Measurements from ENCODE around the gene SYT13.

The SYT13 gene

DNA sequence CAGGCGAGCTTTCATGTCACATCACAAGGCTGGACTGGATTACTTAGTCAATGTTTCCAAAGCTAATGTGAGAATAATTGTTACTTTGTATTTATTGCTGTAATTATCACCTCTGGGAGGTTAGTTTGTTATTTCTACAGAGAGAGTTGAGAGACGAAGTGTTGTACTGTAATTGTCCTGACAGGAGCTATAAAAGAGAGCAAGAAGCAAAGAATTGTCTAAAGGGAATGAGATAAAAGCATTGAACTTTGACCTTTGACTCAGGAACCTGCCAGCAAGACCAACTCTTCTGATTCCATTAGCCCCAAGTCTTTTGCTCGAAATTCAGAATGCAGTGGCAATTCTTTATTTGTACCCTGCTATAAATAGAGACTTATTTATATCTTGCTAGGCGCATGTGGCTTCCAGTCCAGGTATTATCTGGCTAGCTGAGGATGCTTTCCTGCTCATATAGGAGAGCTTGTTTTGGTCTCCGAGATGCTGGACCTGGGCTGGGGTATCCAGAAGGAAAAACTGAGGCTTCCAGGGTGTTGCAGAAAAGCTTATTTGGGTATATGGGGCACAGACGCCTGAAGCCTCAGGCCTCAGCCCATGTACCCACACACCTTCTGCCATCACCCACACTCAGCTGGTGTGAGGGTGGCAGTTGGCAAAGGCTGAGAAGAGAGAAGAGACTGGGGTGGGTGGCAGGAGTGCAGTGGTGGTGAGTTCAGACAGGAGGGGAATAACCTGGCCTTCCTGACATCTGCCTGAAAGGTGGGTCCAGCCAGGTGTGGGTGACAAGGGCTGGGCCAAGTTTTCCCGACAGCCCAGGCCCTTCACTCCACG is 40.7 kb downstream of the SYT13 start:
- no peak for DNase-seq

- no peak for DNase-seq
Measured at GRCh38 chr11:45243967-45244366, 42.2 kb downstream of the SYT13 start.

DNA sequence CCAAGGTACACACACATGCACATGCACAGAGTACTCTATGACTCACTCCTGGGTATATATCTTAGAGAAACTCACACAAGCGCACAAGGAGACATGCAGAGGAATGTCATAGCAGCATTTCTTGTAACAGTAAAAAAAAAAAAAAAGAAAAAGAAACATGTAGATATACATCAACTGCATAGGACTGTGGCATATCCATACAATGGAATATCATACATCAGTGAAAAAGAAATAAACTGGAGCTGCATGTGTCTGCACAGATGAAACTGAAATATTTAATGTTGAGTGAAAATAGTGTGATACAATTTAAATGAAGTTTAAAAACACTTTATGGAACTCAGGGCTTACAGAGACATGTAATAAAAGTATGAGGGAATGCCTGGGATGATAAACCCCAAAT is 46.4 kb downstream of the SYT13 start:
- DNase-seq, result no peak

- no peak for DNase-seq
Measured at GRCh38 chr11:45238724-45239123, 47.4 kb downstream of the SYT13 start.

GRCh38 chr11:45237711-45238315 is 48.3 kb downstream of the SYT13 start:
- no peak for DNase-seq

DNA sequence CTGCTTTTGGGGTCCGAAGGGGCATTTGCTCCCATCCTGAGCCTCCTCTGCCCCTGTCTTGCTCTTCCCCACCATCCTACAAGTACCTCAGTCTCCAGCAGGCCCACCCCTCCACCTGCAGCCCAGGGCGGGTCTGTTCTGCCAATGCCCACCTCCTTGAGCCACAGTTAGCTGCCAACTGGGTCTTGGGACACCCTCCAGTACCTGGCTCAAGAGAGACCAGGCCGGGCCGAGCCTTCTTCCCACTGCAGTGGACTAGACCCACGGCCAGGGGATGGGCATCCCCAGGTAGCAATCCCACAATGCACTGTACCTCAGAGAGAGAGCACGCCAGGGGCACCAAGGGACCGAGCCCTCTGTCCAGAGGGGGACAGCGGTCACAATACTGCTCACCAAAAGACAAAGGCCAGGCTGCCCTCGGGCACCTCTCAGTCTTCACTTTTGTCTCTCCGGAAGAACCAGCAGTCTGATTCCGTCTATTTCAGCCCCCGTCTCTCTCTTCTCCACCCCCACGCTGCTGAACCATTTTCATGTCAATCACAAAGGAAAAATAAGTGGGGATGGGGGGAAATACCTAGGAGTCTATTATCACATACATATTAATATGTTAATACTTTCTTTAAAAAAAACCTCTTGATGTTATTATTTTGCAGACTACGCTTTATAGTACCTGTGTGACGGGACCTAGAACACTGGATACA is 51.7 kb downstream of the SYT13 start:
- no peak for DNase-seq

DNA sequence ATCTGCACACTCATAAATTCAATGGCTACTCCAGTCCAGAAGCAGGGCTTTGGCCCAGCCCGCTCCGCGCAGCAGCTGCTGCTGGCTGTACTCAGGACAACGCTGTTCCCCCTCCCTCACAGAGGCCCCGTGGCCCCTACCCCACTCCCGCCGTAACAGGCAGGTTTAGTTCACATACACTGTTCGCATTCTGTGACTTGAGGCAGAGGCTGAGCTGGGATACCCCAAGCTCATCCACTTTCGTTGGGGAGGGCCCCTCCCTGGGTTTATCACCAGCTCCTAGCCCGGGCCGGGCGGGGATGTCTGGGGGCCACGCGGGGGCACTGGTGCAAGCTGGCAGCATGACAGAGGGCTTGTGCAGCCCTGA is 52.4 kb downstream of the SYT13 start:
- DNase-seq, result no peak

DNA sequence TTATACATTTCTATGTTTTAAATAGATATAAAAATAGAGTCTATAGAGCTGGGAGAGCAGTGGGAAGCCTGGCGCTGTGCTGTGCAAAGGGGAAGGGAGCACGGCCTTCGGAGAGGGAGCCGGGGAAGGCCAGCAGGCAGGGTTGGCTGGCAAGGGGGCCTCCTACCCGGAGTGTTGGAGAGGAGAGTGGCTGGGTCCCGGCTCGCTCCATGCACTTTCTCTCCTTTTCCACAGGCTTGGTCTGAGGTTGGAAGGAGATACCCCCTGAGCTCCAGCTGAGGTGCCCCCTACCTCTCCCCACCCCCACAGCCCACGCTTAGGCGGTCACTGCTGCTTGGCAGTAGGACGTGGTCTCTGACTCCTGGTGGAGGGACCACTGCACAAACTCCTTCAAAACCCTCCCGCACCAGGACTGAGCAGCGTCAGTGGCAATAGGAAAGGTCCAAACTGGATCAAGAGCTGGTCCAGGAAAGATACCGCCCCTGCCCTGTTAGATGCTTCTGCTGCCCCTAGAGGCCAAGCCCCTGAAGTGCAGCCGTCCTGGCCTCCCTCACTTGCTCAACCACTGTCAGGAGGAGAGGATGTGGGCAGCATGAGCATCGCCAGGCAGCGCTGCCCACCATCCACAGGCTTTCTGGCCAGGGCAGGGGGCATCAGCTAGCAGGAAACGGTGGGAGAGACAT is 52.9 kb downstream of the SYT13 start:
- DNase-seq, result peak; percentile 71

- no peak for DNase-seq
Measured at GRCh38 chr11:45232341-45233080, 53.6 kb downstream of the SYT13 start.

DNA sequence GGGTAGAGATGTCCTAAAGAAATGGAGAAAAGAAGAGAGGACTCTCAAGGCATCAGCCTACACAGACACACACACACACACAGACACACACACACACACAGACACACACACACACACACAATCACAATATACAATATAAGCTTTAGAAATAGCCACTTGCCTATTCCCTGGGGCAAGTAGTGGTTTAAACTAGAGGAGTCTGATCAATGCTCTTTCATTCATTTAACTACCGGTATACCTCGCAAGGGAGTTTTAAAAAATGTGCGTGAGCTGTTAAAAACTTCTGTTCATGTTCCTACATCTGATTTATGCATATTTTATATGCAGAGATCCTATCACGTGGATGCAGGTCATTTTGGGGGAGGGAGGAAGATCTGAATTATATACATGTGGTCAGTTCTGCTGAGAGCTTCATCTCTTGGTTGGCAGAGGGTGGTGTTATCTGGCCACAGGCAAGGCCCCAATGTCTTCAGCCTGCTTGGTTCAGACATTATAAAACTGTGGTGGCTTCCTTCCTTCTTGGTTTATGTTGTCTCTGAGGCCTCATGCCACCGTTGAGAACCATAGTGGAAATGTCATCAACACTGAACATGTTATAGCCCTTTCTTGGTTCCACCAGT is 56.6 kb downstream of the SYT13 start:
- no peak for DNase-seq

DNA sequence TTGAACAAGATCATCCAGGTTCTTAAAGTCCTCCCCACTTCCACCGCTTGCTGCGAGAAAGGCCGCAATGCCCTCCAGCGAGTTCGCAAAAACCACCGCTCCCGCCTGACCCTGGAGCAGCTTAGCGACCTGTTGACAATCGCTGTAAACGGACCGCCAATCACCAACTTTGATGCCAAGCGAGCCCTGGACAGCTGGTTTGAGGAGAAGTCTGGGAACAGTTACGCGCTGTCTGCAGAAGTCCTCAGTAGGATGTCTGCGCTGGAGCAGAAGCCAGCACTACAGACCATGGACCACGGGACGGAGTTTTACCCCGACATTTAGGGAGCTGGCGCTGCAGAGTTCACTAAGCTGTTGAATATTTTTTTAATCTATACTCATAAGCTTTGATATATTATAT is 58.3 kb downstream of the SYT13 start:
- DNase-seq, result no peak

DNA sequence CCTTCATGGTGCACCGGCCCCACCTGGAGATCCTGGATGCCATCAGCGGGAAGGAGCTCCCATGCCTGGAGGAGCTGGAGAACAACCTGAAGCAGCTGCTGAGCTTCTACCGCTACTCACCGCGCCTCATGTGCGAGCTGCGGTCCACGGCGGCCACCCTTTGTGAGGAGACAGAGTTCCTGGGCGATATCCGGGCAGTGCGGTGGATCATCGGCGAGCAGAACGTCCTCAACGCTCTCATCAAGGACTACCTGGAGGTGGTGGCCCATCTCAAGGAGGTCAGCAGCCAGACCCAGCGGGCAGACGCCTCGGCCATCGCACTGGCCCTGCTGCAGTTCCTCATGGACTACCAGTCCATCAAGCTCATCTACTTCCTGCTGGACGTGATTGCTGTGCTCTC is 59.2 kb downstream of the SYT13 start:
- no peak for DNase-seq

DNA sequence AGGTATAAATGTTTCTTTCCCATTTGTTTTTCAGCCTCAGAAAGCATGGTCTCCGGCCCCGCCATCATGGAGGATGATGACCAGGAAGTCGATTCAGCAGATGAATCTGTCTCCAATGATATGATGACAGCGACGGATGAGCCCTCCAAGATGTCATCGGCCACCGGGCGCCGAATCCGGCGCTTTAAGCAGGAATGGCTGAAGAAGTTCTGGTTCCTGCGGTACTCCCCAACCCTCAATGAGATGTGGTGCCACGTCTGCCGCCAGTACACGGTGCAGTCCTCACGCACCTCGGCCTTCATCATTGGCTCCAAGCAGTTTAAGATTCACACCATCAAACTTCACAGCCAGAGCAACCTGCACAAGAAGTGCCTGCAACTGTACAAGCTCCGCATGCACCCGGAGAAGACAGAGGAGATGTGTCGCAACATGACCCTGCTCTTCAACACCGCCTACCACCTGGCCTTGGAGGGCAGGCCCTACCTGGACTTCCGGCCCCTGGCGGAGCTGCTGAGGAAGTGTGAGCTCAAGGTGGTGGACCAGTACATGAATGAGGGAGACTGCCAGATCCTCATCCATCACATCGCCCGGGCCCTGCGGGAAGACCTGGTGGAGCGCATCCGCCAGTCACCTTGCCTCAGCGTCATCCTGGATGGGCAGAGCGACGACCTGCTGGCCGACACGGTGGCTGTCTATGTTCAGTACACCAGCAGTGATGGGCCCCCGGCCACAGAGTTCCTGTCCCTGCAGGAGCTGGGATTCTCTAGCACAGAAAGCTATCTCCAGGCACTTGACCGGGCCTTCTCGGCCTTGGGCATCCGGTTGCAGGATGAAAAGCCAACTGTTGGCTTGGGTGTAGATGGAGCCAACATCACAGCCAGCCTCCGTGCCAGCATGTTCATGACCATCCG is 59.9 kb downstream of the SYT13 start:
- DNase-seq, result no peak

DNA sequence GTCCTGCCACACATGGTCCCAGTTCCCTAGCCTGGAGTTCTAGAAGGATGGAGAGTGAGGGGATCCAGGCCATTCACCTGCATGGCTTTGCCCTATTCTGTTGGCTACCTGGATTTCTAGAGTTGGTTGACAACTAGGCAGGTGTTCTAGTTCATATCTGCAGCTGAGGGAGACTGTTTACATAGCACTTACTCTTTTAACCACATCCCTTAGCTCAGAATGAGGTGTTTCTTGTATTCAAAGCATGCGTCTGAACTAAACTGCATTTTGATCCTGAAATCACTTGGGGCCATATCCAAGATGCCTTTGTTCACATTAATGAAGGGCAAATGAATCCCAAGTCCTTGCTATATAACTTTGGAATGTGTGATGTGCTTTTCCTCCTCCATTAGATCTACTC is 60.9 kb downstream of the SYT13 start:
- no peak for DNase-seq

DNA sequence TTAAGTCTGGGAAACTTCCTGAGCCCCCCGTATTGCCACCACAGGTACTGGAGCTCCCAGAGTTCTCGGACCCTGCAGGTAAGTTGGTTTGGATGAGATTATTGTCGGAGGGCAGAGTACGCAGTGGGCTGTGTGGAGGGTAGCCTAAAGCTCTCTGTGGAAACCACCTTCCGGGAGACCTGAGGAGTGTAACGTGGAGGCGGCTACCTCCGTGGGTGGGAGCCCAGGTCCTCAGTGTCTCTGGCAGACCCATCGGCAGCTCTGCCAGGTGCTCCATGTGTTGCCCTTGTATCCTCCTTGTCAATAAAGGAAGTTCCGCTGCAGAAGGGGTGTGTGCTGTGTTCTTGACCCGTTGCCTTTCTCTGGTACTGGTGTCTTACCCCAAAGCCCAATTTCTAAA is 61.4 kb downstream of the SYT13 start:
- no peak for DNase-seq

DNA sequence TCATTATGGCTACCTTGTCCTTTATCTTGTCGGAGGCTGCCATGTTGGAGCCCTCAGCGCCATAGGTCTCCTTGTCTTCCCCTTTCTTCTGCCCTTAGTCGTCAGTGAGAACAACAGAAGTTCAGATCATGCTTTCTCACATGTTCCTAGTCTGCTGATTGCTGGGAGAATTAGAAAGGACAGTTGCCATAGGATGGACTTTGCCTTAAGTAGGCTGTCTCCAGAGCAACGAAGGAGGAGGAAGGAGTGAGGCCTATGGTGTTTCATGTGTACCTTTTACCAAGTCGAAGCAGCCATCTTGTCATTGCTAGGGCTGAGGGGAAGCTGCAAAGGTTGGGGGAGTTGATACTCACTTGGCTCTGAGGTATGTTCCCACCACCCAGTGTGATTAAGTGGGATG is 62.6 kb downstream of the SYT13 start:
- no peak for DNase-seq

- no peak for DNase-seq
Measured at GRCh38 chr11:45219411-45219810, 66.7 kb downstream of the SYT13 start.

GRCh38 chr11:45218705-45219104 is 67.4 kb downstream of the SYT13 start:
- no peak for DNase-seq

DNA sequence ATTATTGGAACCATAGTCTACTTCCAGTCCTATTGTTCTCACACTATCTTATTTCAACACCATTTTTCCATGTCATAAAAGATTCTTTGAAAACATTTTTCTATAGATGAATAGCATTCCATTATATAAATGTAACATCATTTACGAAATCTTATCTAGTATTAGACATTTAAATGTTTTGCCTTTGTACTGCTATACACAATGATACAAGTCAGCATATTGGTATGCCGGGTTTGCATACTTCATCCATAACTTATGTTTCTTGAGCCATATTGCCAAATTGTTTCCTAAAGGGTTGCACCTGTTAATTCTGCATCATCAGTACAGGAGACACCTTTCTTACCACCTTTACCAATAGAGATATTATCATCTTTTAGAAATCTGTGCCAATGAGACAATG is 68.2 kb downstream of the SYT13 start:
- DNase-seq, result no peak

DNA sequence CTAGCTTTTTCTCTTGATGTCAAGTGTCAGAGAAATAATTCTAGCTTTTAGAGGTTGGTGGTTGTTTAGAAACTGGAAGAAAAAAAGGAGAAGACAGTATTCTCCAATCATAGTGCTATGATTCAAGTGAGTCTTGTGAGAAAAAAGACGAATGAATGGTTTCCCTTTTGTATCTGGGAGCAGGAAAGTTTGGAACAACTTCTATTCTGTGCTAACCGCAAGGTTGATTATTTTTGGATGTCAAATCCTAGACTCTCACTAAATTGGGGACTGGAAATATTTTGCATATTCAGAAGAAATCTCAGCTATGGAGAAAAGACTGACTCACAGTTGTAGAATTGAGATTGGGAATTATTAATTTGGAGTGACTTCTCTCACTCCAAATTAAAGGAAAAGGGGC is 69.2 kb downstream of the SYT13 start:
- DNase-seq, result peak; percentile 9

DNA sequence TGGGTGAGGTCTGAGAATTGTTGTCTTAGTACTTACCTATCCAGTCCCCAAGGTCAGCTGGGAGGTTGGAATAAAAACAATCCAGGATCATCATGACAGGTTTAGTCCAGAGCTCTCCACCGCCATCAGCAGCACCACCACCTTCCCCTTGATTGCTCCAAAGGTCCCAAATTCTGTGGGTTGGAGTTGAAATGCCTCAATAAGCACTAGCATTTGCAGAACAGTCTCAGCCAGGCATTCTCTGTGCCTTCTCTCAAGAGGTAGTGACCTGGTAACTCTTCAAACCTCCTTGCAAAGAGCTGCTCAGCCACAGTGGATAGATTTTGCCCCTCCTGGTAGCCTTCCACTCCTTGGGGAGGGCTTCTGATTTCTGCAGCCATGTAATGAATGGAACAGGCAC is 70.1 kb downstream of the SYT13 start:
- DNase-seq, result no peak

Measured in suppressor macrophage treated with lipopolysaccharide for 4 hours (primary cell).